GM23338 (cell line): ENCODE results near the gene RNF130. TPM values are rescaled to one million over a fixed set of nuclear protein-coding genes. Genes with fewer than 3 reads are reported as not detected.
A peak's percentile ranks its signal among the peaks of the same experiment; 100 is the strongest.

Experiments used
- ATAC-seq: fragments of 200-7000 bp; cut with Tn5 transposase; 3 replicates; pipeline ENCODE4 v1.9.1; 2020
- DNase-seq: peaks from one replicate; pipeline ENCODE4 v3.0.0-alpha.2; 2015; ENCODE audit warnings: low spot score
- H2AFZ ChIP-seq: fragments of 200-600 bp; sonication (generic); 2 replicates; pipeline ENCODE4 v1.8.0; 2016; ENCODE audit warnings: antibody characterized with exemption, mild to moderate bottlenecking, moderate library complexity
- H3F3A ChIP-seq: fragments of 200-600 bp; sonication (generic); replicated peaks from 2 replicates; pipeline ENCODE4 v1.8.0; 2017; ENCODE audit warnings: antibody characterized with exemption, mixed run types, low read depth
- H3K27ac ChIP-seq: fragments of 200-600 bp; sonication (generic); 2 replicates; pipeline ENCODE4 v1.6.1; 2016; ENCODE audit warnings: low read depth
- H3K27me3 ChIP-seq: fragments of 200-600 bp; sonication (generic); 2 replicates; pipeline ENCODE4 v1.8.0; 2016; ENCODE audit warnings: mild to moderate bottlenecking, mixed run types, moderate library complexity; ENCODE audit not compliant: insufficient read depth
- H3K36me3 ChIP-seq: fragments of 200-600 bp; sonication (generic); 2 replicates; pipeline ENCODE4 v1.8.0; 2016; ENCODE audit warnings: mild to moderate bottlenecking; ENCODE audit not compliant: insufficient read depth
- H3K4me1 ChIP-seq: fragments of 200-600 bp; sonication (generic); 2 replicates; pipeline ENCODE4 v1.8.0; 2016; ENCODE audit warnings: mild to moderate bottlenecking, moderate library complexity; ENCODE audit not compliant: insufficient read depth
- H3K4me2 ChIP-seq: fragments of 200-600 bp; sonication (generic); 2 replicates; pipeline ENCODE4 v1.7.1; 2017; ENCODE audit warnings: mixed run types
- H3K4me3 ChIP-seq: fragments of 200-600 bp; sonication (generic); 2 replicates; pipeline ENCODE4 v1.6.1; 2016; ENCODE audit warnings: mixed run types
- H3K79me2 ChIP-seq: fragments of 200-600 bp; sonication (generic); replicated peaks from 2 replicates; pipeline ENCODE4 v1.8.0; 2017; ENCODE audit warnings: mild to moderate bottlenecking; ENCODE audit not compliant: insufficient read depth
- H3K9me2 ChIP-seq: fragments of 200-600 bp; sonication (generic); 2 replicates; pipeline ENCODE4 v1.8.0; 2017; ENCODE audit not compliant: insufficient read depth
- H4K20me1 ChIP-seq: fragments of 200-600 bp; sonication (generic); replicated peaks from 2 replicates; pipeline ENCODE4 v1.8.0; 2017; ENCODE audit warnings: mild to moderate bottlenecking; ENCODE audit not compliant: insufficient read depth
- H3K27ac Mint-ChIP-seq: 2 replicates; pipeline ENCODE4 v1.8.0; 2020; ENCODE audit warnings: inconsistent platforms, mild to moderate bottlenecking, moderate library complexity, mixed read lengths
- H3K27me3 Mint-ChIP-seq: 3 replicates; pipeline ENCODE4 v1.8.0; 2022; ENCODE audit warnings: low read depth, mild to moderate bottlenecking, moderate library complexity, mixed read lengths, inconsistent platforms; ENCODE audit not compliant: insufficient read depth, poor library complexity
- H3K36me3 Mint-ChIP-seq: 3 replicates; pipeline ENCODE4 v1.8.0; 2021; ENCODE audit warnings: low read depth, mild to moderate bottlenecking, inconsistent platforms, moderate library complexity, mixed read lengths
- H3K4me1 Mint-ChIP-seq: 3 replicates; pipeline ENCODE4 v1.8.0; 2020; ENCODE audit warnings: mild to moderate bottlenecking, inconsistent platforms, mixed read lengths
- H3K4me3 Mint-ChIP-seq: 3 replicates; pipeline ENCODE4 v1.8.0; 2021; ENCODE audit warnings: moderate library complexity, mild to moderate bottlenecking, inconsistent platforms, mixed read lengths
- H3K9me3 Mint-ChIP-seq: 3 replicates; pipeline ENCODE4 v1.8.0; 2020; ENCODE audit warnings: moderate library complexity, mild to moderate bottlenecking, inconsistent platforms, mixed read lengths
- CREB1 ChIP-seq: fragments of 250-450 bp; sonication (Bioruptor Pico); IDR thresholded peaks from 2 replicates; pipeline ENCODE4 v1.5.0; 2020; ENCODE audit warnings: low read depth, mild to moderate bottlenecking, moderate library complexity
- ETS1 ChIP-seq: IDR thresholded peaks from 2 replicates; pipeline ENCODE4 v1.6.1; 2016; ENCODE audit warnings: antibody characterized with exemption
- STAT1 ChIP-seq: IDR thresholded peaks from one replicate; pipeline ENCODE4 v1.6.1; 2016; ENCODE audit warnings: antibody characterized with exemption; ENCODE audit not compliant: unreplicated experiment
- ZNF331 ChIP-seq: fragments of 250-450 bp; sonication (Bioruptor Pico); IDR thresholded peaks from 2 replicates; pipeline ENCODE4 v1.5.0; 2020; ENCODE audit warnings: low read depth, mild to moderate bottlenecking, moderate library complexity
- polyA plus RNA-seq: library from polyadenylated mRNA; unstranded; fragments of >200 nt; fragmentation: Nextera tagmentation; extraction: Ambion mirVana; gene quantifications from 2 replicates; pipeline ENCODE4 v1.2.1, GENCODE V29; 2016
- total RNA-seq: library from RNA; depleted of rRNA; stranded (reverse); fragments of >200 nt; shearing (Covaris generic); gene quantifications from 2 replicates; pipeline ENCODE4 v1.2.3, GENCODE V29; 2014
- TF ChIP-seq, protein P1 (sequence below), 2 experiments: fragments of 200-600 bp in 1 of 2; sonication (generic) in 1 of 2; conservative IDR thresholded peaks; 2 replicates each; pipeline versions ENCODE4 v1.5.1 to v1.6.1; 2016 to 2017; ENCODE audit warnings: antibody characterized with exemption in 2 of 2, low read depth in 2 of 2, mild to moderate bottlenecking in 2 of 2, moderate library complexity in 1 of 2
- TF ChIP-seq, protein P2 (sequence below): IDR thresholded peaks from one replicate; pipeline ENCODE4 v1.6.1; 2018; ENCODE audit warnings: antibody characterized with exemption; ENCODE audit not compliant: unreplicated experiment

RNF130 gene
- total and polyA plus RNA-seq, 2 experiments from 2014 or later = 60.1 to 97.3 TPM

GRCh38 chr5:179974946-179975712 is 96.4 kb downstream of the RNF130 start:
- Histone ChIP-seq H3K79me2 (no peaks in the 10 kb centered on the region), H3K27me3 (no peaks in the 10 kb centered on the region), H3F3A (peaks cover 6% of the 10 kb centered on the region; the same call in 1 of the 2 replicates), H3K27ac (0 out of 2 replicates have a peak overlapping the region, but pooled peaks have one; percentile 26), H3K9me2 (no peaks in the 10 kb centered on the region), H3K4me3 (no peak overlapping the region), H2AFZ (no peak overlapping the region), H3K4me1 (no peaks in the 10 kb centered on the region), H3K36me3 (peaks cover 11% of the 10 kb centered on the region), H4K20me1 (0 out of 2 replicates have a peak, but pooled peaks cover 3% of the 10 kb centered on the region), H3K4me2 (no peak overlapping the region)
- peaks cover 17% of the 10 kb centered on the region for H3K4me1 Mint-ChIP-seq
- H3K9me3 Mint-ChIP-seq = no peaks in the 10 kb centered on the region
- TF ChIP-seq, protein P1, sequence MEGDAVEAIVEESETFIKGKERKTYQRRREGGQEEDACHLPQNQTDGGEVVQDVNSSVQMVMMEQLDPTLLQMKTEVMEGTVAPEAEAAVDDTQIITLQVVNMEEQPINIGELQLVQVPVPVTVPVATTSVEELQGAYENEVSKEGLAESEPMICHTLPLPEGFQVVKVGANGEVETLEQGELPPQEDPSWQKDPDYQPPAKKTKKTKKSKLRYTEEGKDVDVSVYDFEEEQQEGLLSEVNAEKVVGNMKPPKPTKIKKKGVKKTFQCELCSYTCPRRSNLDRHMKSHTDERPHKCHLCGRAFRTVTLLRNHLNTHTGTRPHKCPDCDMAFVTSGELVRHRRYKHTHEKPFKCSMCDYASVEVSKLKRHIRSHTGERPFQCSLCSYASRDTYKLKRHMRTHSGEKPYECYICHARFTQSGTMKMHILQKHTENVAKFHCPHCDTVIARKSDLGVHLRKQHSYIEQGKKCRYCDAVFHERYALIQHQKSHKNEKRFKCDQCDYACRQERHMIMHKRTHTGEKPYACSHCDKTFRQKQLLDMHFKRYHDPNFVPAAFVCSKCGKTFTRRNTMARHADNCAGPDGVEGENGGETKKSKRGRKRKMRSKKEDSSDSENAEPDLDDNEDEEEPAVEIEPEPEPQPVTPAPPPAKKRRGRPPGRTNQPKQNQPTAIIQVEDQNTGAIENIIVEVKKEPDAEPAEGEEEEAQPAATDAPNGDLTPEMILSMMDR (conservative IDR thresholded peaks at IDR 0.05; ENCODE audit: low read depth in 2 of 2) = peak; percentile 60 to 82
- TF ChIP-seq ZNF331 (CRISPR knock-in tag) = no peak
- no peak overlapping the region for H3K4me3 Mint-ChIP-seq
- H3K27me3 Mint-ChIP-seq = peaks cover 3% of the 10 kb centered on the region
- H3K36me3 Mint-ChIP-seq = peaks cover 44% of the 10 kb centered on the region
- DNase-seq = peak; percentile 88
- H3K27ac Mint-ChIP-seq = no peak overlapping the region; the same call in 1 of the 2 replicates
- ATAC-seq = peak; percentile 95

- H3F3A ChIP-seq = peaks cover 6% of the 10 kb centered on the region; the same call in 1 of the 2 replicates
- DNase-seq (no peak), ATAC-seq (no peak)
- no peaks in the 10 kb centered on the region for H3K4me1 ChIP-seq
- Mint-ChIP-seq H3K36me3 (peaks cover 44% of the 10 kb centered on the region), H3K4me3 (no peak overlapping the region; the same call in 2 of the 3 replicates), H3K27ac (no peak overlapping the region), H3K9me3 (no peaks in the 10 kb centered on the region), H3K4me1 (peaks cover 17% of the 10 kb centered on the region), H3K27me3 (peaks cover 3% of the 10 kb centered on the region)
- H3K27me3 ChIP-seq = no peaks in the 10 kb centered on the region
- no peaks in the 10 kb centered on the region for H3K9me2 ChIP-seq
- H4K20me1 ChIP-seq = no peaks in the 10 kb centered on the region
- H3K4me3 ChIP-seq = no peak overlapping the region
- no peak overlapping the region for H2AFZ ChIP-seq
- no peaks in the 10 kb centered on the region for H3K79me2 ChIP-seq
- no peak overlapping the region for H3K4me2 ChIP-seq
- peaks cover 11% of the 10 kb centered on the region for H3K36me3 ChIP-seq
- H3K27ac ChIP-seq = peak overlapping the region; percentile 26; the same call in 1 of the 2 replicates
- TF ChIP-seq ETS1 = no peak
- no peak for TF ChIP-seq STAT1
- TF ChIP-seq, protein P2, sequence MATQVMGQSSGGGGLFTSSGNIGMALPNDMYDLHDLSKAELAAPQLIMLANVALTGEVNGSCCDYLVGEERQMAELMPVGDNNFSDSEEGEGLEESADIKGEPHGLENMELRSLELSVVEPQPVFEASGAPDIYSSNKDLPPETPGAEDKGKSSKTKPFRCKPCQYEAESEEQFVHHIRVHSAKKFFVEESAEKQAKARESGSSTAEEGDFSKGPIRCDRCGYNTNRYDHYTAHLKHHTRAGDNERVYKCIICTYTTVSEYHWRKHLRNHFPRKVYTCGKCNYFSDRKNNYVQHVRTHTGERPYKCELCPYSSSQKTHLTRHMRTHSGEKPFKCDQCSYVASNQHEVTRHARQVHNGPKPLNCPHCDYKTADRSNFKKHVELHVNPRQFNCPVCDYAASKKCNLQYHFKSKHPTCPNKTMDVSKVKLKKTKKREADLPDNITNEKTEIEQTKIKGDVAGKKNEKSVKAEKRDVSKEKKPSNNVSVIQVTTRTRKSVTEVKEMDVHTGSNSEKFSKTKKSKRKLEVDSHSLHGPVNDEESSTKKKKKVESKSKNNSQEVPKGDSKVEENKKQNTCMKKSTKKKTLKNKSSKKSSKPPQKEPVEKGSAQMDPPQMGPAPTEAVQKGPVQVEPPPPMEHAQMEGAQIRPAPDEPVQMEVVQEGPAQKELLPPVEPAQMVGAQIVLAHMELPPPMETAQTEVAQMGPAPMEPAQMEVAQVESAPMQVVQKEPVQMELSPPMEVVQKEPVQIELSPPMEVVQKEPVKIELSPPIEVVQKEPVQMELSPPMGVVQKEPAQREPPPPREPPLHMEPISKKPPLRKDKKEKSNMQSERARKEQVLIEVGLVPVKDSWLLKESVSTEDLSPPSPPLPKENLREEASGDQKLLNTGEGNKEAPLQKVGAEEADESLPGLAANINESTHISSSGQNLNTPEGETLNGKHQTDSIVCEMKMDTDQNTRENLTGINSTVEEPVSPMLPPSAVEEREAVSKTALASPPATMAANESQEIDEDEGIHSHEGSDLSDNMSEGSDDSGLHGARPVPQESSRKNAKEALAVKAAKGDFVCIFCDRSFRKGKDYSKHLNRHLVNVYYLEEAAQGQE = no peak
- TF ChIP-seq CREB1 (CRISPR knock-in tag) = no peak
Measured at GRCh38 chr5:179974246-179974945, 97.2 kb downstream of the RNF130 start.
